Measurements from ENCODE around the gene MGAT1.

DNA sequence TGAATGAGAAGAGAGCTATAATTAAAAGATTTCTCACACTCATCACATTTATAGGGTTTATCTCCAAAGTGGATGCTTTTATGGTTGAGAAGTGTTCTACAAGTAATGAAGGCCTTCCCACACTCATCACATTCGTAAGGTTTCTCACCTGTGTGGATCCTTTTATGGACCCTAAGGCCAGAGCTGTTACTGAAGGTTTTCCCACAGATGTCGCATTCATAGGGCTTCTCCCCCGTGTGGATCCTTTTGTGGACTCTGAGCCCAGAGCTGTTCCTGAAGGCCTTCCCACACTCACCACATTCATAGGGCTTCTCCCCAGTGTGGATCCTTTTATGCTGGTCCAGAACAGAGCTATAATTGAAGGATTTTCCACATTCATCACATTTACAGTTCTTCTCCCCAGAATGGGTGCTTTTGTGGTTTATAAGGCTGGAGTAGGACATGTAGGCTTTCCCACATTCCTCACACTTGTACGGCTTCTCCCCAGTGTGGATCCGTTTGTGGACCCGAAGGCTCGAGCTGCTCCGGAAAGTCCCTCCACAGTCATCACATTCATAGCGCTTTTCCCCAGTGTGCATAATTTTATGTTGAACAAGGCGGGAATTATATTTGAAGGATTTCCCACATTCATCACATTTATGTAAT is 48.0 kb upstream of the MGAT1 start:
- TF ChIP-seq, protein P1, sequence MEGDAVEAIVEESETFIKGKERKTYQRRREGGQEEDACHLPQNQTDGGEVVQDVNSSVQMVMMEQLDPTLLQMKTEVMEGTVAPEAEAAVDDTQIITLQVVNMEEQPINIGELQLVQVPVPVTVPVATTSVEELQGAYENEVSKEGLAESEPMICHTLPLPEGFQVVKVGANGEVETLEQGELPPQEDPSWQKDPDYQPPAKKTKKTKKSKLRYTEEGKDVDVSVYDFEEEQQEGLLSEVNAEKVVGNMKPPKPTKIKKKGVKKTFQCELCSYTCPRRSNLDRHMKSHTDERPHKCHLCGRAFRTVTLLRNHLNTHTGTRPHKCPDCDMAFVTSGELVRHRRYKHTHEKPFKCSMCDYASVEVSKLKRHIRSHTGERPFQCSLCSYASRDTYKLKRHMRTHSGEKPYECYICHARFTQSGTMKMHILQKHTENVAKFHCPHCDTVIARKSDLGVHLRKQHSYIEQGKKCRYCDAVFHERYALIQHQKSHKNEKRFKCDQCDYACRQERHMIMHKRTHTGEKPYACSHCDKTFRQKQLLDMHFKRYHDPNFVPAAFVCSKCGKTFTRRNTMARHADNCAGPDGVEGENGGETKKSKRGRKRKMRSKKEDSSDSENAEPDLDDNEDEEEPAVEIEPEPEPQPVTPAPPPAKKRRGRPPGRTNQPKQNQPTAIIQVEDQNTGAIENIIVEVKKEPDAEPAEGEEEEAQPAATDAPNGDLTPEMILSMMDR (IDR thresholded peaks at IDR 0.05), result no peak
- no peak for TF ChIP-seq POLR2A (IDR thresholded peaks at IDR 0.05)

Measured in lower leg skin (tissue), 3 donors.